Loucy (cell line): ENCODE results near the gene PTPRS.

Experiments
- H2AFZ ChIP-seq: fragments of 200-600 bp; sonication (generic); 2 replicates; pipeline ENCODE4 v1.6.0; 2016; ENCODE audit warnings: antibody characterized with exemption, mild to moderate bottlenecking, low read length, moderate library complexity
- H3F3A ChIP-seq: fragments of 200-600 bp; 2 replicates; pipeline ENCODE4 v1.6.0; 2016; ENCODE audit warnings: antibody characterized with exemption, low read depth, mild to moderate bottlenecking
- H3K27me3 ChIP-seq: fragments of 200-600 bp; sonication (generic); 2 replicates; pipeline ENCODE4 v1.6.1; 2014; ENCODE audit warnings: low read length, mild to moderate bottlenecking; ENCODE audit not compliant: insufficient read depth, poor library complexity, severe bottlenecking
- H3K36me3 ChIP-seq: fragments of 200-600 bp; sonication (generic); 2 replicates; pipeline ENCODE4 v1.6.1; 2016; ENCODE audit warnings: low read length; ENCODE audit not compliant: insufficient read depth
- H3K4me1 ChIP-seq: fragments of 200-600 bp; sonication (generic); 2 replicates; pipeline ENCODE4 v1.5.1; 2014; ENCODE audit warnings: low read length, mild to moderate bottlenecking; ENCODE audit not compliant: insufficient read depth, poor library complexity, severe bottlenecking
- H3K4me2 ChIP-seq: fragments of 200-600 bp; sonication (generic); 2 replicates; pipeline ENCODE4 v1.6.0; 2014; ENCODE audit warnings: antibody characterized with exemption, low read length, low read depth, mild to moderate bottlenecking; ENCODE audit not compliant: poor library complexity, severe bottlenecking
- H3K4me3 ChIP-seq: fragments of 200-600 bp; sonication (generic); 2 replicates; pipeline ENCODE4 v1.5.1; 2014; ENCODE audit warnings: low read length, mild to moderate bottlenecking, mixed read lengths; ENCODE audit not compliant: poor library complexity, severe bottlenecking
- H3K79me2 ChIP-seq: fragments of 200-600 bp; sonication (generic); 2 replicates; pipeline ENCODE4 v1.6.1; 2014; ENCODE audit warnings: low read length; ENCODE audit not compliant: insufficient read depth
- H3K9ac ChIP-seq: fragments of 200-600 bp; sonication (generic); 2 replicates; pipeline ENCODE4 v1.6.0; 2014; ENCODE audit warnings: mild to moderate bottlenecking, low read depth, low read length, moderate library complexity; ENCODE audit not compliant: poor library complexity, severe bottlenecking
- H3K9me2 ChIP-seq: fragments of 200-600 bp; sonication (generic); replicated peaks from 2 replicates; pipeline ENCODE4 v1.6.1; 2016; ENCODE audit warnings: low read depth, low read length, mixed read lengths
- H3K9me3 ChIP-seq: fragments of 200-600 bp; sonication (generic); 2 replicates; pipeline ENCODE4 v1.6.1; 2014; ENCODE audit warnings: mild to moderate bottlenecking, antibody characterized with exemption, low read length, low read depth; ENCODE audit not compliant: insufficient read depth
- H4K20me1 ChIP-seq: fragments of 200-600 bp; sonication (generic); 2 replicates; pipeline ENCODE4 v1.6.0; 2014; ENCODE audit warnings: antibody characterized with exemption, low read length, mild to moderate bottlenecking; ENCODE audit not compliant: insufficient read depth, poor library complexity, severe bottlenecking
- CTCF ChIP-seq: fragments of 200-600 bp; sonication (generic); conservative IDR thresholded peaks from 2 replicates; pipeline ENCODE4 v1.5.1; 2014; ENCODE audit warnings: mild to moderate bottlenecking, antibody characterized with exemption, low read length
- EZH2phosphoT487 ChIP-seq: fragments of 200-600 bp; IDR thresholded peaks from 2 replicates; pipeline ENCODE4 v1.6.1; 2018; ENCODE audit warnings: antibody characterized with exemption, mild to moderate bottlenecking, moderate library complexity, borderline replicate concordance

Gene PTPRS

GRCh38 chr19:5318306-5318705 is 22.3 kb downstream of the PTPRS start:
- Histone ChIP-seq H3K9me3 (no peaks in the 10 kb centered on the region), H3K4me3 (no peak overlapping the region), H3K9me2 (no peaks in the 10 kb centered on the region), H3K9ac (no peak overlapping the region), H4K20me1 (no peaks in the 10 kb centered on the region), H3K4me2 (no peak overlapping the region), H2AFZ (no peak overlapping the region), H3K4me1 (peaks cover 3% of the 10 kb centered on the region), H3K36me3 (no peaks in the 10 kb centered on the region), H3F3A (no peaks in the 10 kb centered on the region), H3K79me2 (no peaks in the 10 kb centered on the region), H3K27me3 (no peaks in the 10 kb centered on the region)
- TF ChIP-seq CTCF (no peak), EZH2phosphoT487 (no peak)

GRCh38 chr19:5317321-5317720 is 23.3 kb downstream of the PTPRS start:
- TF ChIP-seq EZH2phosphoT487: no peak
- TF ChIP-seq CTCF: no peak
- no peak overlapping the region for H3K4me3 ChIP-seq
- no peaks in the 10 kb centered on the region for H3K79me2 ChIP-seq

GRCh38 chr19:5316138-5316537 is 24.5 kb downstream of the PTPRS start:
- Histone ChIP-seq H3K9me3 (no peaks in the 10 kb centered on the region), H4K20me1 (no peaks in the 10 kb centered on the region), H3K27me3 (no peaks in the 10 kb centered on the region), H2AFZ (no peak overlapping the region), H3K4me2 (no peak overlapping the region), H3K4me3 (no peak overlapping the region), H3K9ac (no peak overlapping the region), H3K9me2 (no peaks in the 10 kb centered on the region), H3F3A (no peaks in the 10 kb centered on the region), H3K4me1 (no peaks in the 10 kb centered on the region), H3K79me2 (no peaks in the 10 kb centered on the region), H3K36me3 (no peaks in the 10 kb centered on the region)
- no peak for TF ChIP-seq EZH2phosphoT487
- no peak for TF ChIP-seq CTCF

More at GRCh38 chr19:5317321-5317720, 23.3 kb downstream of the PTPRS start:
- Histone ChIP-seq H3K9me3 (no peaks in the 10 kb centered on the region), H3K4me1 (peaks cover 3% of the 10 kb centered on the region), H3K36me3 (no peaks in the 10 kb centered on the region), H3K9me2 (no peaks in the 10 kb centered on the region), H3K9ac (no peak overlapping the region), H3F3A (no peaks in the 10 kb centered on the region), H3K27me3 (no peaks in the 10 kb centered on the region), H4K20me1 (no peaks in the 10 kb centered on the region), H3K4me2 (no peak overlapping the region), H2AFZ (no peak overlapping the region)
